Myocyte (in vitro differentiated cells): ENCODE measurements around the gene LHFPL3. TPM values are rescaled to one million over a fixed set of nuclear protein-coding genes. Genes with fewer than 3 reads are reported as not detected.
A peak's percentile ranks its signal among the peaks of the same experiment; 100 is the strongest.

Experiments used
- DNase-seq: peaks from one replicate; pipeline ENCODE4 v3.0.0-alpha.2; 2012; ENCODE audit warnings: low read depth
- total RNA-seq: library from RNA; depleted of rRNA; stranded (reverse); fragments of >200 nt; gene quantifications from 2 replicates; pipeline ENCODE4 v1.2.3, GENCODE V29; 2014

Gene LHFPL3
- total RNA-seq, 1 donor from 2014 or later: not detected

GRCh38 chr7:104795616-104796398 lies 467.4 kb downstream of the LHFPL3 start:
- no peak for DNase-seq

GRCh38 chr7:104800307-104800706 lies 471.9 kb downstream of the LHFPL3 start:
- no peak for DNase-seq

DNA sequence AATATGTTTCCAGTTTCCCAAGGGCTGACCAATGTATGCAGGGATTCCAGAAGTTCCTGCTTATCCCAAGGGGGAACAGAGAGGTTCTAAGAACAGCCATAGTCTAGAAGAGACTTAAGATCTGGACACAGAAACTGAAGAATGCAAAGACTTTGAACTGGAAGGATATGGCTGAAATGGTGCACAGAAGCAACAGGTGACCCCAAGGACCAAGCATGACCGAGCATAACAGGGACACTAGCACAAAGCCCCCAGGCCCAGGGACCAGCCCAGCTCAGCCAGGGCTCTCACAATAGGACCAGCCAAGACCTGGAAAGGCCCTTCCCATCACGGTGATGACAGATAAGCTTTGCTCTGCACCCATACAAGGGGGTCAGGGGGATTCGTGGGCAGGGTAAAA lies 472.6 kb downstream of the LHFPL3 start:
- no peak for DNase-seq

GRCh38 chr7:104803931-104804330 lies 475.5 kb downstream of the LHFPL3 start:
- no peak for DNase-seq

- no peak for DNase-seq
These were observed 476.3 kb downstream of the LHFPL3 start for GRCh38 chr7:104804696-104805095.

DNA sequence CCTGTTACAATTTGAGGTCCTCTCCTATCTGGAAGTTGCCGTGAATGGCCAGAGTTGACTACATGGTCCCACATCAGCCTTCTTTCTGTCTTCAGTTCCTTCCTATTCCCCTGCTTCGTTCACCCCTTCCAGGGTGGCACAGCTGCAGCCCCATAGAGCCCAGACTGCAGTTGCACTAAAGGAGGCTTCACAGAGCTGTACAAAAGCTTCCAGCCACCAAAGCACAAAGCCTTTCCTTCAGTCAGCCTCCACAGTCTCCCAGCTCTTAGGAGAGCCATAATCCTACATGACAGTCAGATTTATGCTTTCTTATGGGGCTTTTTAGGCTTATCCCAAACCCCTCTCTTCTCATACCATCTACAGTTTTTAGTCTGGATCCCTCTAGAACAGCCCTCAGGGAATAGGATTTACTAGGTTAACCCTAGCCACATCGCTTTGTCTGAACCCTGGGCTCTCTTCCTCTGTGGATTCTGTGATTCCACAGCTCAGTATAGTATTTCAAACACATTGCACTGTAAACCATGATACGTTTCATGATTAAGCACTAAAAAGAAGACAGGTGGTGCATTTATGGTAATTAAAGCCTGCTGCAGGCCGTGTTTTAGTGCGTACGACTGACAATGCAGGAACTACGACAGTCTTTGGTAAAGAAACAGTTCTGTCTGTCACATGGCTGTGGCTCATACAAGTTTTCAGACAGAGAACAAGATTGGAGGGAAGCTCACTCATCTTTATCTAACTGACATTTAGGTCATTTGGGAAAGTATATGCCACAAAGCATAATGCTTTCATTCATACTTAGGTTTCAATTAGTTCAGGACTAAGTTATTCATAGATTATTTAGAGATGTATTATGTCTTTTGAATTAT lies 477.3 kb downstream of the LHFPL3 start:
- no peak for DNase-seq

DNA sequence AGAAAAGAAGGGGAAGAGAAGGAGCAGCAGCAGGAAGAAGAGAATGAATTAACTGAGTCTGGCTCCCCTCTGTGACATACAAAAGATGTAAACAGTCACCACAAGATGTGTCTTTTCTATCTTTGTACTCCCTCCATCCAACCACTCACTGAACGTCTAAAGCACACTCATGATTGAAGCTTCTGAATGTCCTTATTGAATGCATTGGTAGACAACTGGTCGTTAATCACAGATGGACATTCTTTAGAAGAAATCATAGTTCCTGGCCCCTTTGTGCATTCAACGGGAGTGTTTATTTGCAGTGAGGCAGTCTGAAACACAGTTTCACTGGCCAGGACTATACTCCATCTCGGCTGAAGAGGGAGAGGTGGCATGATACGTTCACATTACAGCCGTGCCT lies 479.3 kb downstream of the LHFPL3 start:
- DNase-seq: no peak

DNA sequence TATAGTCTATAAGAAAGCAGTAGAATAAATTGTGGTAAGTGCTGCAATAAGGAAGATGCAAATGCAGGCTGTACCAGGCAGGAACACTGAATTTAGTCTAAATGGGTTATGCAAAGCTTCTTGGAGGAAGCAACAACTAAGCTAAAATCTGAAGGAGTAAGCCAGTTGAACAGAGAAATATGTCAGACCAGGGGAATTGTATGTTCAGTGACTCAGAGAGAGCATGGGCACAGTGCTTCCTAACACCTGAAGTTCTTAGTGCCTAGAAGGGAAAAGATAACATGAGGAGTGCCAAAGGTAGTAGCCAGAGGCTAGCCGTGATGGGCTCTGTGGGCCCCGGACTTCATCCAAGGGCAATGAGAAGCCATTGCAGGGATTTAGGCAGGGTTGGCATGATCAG lies 481.5 kb downstream of the LHFPL3 start:
- no peak for DNase-seq

DNA sequence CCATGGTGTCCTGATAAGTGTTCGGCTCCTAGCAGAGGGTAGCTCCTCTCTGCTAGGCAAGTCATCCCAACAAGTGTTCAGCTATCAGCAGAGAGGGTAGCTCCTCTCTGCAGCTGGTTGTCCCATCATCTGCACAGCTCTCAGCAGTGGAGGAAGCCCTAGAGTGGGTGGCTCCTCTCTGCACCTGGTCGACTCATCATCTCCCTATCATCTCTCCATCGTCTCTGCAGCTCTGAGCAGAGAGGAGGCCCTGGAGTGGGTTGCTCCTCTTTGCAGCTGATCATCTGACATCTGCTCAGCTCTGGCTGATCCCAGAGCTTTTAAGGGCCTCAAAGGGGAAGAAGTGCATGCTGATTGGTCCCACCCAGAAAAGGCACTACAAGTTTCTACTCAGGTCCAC lies 485.7 kb downstream of the LHFPL3 start:
- no peak for DNase-seq

DNA sequence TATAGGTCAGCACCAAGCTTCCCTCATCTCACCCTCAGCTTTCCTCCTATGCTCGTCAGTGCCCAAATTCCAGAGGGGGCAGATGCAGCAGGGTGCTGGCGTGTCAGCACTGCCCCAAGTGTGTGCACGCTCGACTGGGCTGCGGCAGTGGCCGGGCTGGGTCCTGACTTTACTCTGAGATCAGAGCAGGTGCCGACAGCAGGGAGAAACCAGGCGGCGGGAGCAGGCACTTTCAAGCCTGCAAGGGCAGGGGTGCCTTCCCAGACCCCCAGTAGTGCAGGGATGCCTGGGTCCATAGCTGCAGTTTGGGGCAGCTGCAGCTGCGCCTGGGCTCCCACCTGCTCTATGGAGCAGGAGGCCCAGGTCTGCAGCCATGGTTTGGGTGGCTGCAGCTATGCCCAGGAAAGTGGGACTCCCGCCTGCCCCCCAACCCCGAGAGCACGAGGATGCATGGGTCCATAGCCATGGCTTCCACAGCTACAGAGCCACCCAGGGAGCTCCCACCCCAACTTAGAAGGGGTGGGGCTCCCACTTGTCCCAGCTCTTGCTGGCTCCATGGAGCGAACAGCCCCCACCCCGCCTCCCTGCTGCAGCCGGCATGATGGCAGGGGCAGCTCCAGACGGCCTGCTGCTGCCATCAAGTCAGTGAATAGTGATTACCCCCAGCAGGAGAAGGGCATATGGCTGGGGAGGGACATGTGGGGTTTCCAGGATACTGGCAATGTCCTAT lies 486.4 kb downstream of the LHFPL3 start:
- DNase-seq: no peak

GRCh38 chr7:104816537-104816936 lies 488.1 kb downstream of the LHFPL3 start:
- no peak for DNase-seq

DNA sequence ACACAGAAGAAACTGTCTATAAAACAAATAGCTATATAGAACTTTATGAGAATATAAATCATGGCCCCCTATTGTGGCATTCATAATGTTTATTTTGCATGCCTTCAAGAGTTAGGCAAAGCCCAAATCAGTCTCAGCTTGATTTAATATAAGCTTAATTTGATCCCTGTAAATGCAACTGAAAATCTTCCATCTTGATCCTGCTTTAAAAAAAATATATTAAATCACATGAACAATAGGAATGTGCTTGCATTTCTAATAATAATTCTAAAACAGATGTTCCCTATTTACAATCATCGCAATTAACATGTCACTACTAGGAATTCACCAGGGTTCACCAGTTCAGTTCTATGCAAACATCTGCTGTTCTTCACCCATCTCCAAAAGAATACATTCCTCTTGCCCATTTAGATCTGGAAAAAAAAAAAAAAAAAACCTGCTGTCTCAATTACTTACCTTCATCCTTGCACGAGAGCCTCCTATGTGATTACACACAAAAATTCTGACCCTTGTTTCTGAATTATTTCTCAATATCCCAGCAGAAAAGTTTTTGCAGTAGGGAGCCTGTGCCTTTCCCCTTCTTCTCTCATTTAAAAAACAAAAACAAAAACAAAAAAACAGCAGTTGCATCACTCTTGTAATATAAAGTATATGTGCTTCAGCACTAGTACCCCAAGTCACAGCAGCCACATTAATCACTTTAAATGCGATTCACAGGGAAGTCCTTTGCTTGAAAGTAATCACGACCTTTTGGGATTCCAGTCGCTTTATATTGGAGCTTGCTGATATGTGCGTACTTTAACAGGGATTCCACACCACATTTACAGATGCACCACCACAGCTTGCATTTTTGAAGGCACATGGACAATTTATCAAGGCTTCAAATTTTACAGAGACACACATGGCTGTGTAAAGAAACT lies 490.8 kb downstream of the LHFPL3 start:
- DNase-seq: no peak

DNA sequence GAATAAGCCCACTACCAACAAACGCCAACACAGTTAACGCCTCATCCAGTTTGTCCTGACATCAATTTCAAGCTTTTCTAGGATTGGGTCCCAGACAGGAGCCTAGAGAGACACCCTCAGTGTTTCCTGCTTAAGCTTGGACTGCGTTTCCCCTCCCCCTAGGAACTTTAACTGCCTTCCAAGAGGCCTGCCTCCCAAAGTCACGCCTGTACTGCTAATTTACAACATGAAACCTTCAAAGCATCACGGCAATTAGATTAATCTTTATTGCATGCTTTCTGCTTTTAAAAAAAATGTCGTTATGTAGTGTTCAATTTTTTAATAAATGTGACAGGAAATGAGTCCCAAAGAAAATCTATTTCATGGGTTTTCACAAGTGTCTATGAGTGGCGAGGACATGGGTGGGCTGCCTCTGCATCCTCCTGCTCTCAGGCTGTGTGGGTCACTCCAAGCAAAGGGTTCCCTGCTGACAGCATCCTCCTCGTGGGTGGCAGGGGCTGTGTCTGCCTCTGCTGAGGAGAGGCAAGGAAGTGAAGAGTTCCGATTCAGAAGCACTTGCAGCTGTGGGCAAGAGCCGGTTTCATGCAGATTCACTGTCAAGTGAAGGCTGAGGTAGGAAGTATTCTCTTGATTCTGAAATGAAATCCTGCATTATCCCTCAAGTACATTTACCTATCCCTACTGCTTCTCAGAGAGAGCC lies 492.6 kb downstream of the LHFPL3 start:
- no peak for DNase-seq

- DNase-seq: no peak
These were observed 494.8 kb downstream of the LHFPL3 start for GRCh38 chr7:104823177-104823576.

- DNase-seq: peak; percentile 9
These were observed 496.7 kb downstream of the LHFPL3 start for GRCh38 chr7:104825099-104825498.

DNA sequence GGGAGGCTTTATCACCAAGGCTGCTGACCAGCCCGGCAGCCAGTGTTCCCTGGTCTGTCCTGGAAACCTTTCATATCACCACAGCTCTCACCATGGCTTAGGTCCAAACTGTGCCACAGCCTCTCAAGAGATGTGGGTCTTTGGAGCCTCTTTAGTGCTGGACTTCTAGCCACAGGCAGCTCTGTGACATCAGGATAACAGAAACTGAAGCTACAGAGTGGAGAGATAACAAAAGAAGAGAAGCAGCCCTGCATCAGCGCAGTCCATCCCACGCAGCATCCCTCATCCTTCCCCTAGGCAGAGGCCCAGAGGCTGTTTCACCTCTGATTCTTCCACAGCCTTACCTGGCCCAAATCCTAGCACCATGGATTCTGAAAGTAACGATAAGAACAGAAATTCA lies 497.7 kb downstream of the LHFPL3 start:
- no peak for DNase-seq

DNA sequence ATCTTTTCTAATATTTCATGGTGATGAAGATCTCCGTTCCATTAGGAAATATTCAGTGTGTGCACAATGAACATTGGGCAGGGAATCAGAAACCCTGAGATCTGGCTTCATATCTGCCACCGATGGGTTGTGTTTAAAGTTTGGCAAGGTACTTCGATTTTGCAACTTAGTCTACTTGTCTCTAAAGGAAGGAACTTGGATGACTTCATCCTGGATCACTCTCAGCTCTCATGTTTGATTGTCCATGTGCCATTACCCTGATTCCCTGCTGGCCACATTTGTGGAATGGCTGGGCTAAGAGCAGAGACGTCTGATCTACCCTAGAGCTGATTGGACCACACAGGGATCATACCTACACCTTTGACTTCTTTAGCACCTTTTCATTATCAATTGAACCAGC lies 508.6 kb downstream of the LHFPL3 start:
- DNase-seq: no peak

DNA sequence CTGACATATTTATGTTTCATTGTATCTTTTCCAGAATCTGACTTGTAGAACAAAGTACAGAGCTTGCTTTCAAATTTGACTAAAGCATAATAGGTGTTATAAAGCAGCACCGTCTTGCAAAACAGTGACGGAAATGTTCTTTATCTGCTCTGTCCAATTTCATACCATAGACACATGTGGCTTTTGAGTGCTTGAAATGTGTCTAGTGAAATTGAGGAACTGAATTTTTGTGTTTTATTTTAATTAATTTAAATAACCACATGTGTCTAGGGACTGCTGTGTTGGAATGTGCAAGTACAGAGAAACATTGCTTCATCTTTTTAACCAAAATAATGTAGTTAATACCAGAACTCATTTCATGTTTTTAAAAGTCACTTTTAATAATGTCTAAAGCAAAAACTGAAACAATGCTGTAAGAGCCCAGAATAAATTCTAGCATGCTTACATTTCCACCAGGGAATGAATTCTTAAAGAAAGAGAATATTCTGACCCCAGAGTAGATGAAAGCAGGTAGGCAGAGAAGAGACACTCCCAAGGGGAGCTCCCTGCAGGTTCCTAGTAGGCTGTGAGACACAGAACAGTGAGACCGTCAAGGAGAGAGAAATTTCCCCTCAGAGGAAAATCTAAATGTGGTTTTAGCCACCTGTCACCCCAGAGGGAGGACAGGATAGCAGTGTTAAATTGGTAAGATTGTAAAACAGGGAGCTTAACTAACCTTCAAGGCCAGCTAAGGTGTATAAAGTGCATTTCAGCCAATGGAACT lies 510.3 kb downstream of the LHFPL3 start:
- no peak for DNase-seq

DNA sequence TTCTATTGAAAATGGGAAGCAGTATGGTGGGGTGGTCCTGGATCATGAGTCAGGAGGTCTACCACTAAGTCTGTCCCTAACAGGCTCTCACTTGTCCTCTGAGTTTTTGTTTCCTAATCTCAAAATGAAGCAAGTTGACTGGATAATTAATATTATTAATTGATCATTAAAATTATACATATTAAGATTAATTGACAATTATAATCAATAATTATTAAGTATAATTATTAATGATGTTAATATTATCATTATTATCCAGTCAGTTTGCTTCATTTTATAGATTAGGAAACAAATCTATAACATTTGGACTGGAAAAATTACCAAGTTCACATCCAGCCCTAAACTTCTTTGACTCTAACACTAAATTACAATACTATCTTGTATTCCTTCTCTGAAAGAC lies 511.4 kb downstream of the LHFPL3 start:
- no peak for DNase-seq
